HS-27A (cell line): ENCODE measurements around the gene PTH2.
"Not testable (repeated sequence)": the region's sequence is repeated elsewhere in the genome, so short reads cannot be mapped to it uniquely, and the experiment has no call there.

Experiments used
- DNase-seq: peaks from one replicate; pipeline ENCODE4 v3.0.0-alpha.2; 2012; ENCODE audit warnings: low read depth, missing footprints

Gene PTH2

DNA sequence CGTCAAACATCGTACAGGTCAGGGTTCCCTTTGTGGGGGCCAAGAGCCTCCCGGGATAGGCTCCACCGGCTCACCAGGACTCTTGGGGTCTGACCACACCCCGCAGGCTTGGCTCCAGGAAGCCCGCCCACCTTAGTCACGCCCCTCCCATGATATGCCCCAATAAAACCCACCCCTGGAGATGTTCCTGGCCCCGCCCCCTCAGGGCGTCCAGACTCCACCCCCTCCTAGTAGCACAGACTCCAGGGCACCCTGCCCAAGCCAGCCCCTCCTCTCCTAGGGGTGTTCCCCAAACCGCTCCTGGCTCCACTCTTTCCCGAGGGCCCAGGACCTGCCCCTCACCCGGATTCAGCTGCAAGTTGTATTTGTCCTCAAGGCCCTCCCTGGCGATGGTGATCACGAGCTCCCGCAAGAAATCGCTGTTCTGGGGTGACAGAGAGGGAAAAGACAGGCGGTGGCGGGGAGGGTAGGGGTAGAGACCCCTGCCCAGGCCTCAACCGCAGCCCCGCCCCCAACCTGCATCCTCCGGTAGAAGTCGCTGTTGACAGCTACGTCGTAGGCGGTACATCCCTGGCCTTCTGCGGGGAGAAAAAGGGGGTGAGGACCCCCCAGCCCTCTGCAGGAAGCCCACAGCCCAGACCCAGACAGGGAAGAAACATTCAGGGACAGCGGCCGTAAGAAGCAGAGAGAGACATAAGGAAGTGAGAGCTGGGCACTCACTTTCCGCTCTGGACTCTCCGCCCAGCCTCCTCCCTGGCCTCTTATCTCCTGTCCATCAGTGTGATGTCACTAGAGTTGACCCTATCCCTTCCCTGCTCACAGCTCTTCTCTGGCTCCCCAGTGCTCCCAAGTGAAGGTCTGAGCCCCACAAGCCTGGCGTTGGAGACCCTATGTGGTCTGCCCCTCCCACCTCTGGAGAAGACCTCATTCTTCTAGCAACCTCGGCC, 24.5 kb upstream of the PTH2 start:
- no peak for DNase-seq

DNA sequence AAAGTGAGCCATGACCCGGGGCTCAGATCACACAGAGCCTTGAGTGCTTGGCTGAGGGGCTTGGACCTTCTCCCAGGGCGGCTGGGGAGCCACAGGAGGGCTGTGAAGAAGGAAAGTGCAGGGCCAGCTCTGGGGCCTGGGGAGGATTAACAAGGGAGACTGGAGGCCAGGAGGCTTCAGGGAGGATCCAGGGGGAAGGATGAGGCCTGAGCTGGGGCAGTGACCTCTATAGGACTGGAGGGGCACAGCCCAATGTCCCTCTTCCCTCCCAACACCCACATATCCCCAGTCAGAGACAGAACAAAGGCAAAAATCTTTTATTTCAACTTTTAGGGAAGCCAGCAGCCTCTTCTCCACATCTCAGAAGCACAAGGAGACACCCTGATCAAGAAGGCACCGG, 22.8 kb upstream of the PTH2 start:
- DNase-seq, result no peak

DNA sequence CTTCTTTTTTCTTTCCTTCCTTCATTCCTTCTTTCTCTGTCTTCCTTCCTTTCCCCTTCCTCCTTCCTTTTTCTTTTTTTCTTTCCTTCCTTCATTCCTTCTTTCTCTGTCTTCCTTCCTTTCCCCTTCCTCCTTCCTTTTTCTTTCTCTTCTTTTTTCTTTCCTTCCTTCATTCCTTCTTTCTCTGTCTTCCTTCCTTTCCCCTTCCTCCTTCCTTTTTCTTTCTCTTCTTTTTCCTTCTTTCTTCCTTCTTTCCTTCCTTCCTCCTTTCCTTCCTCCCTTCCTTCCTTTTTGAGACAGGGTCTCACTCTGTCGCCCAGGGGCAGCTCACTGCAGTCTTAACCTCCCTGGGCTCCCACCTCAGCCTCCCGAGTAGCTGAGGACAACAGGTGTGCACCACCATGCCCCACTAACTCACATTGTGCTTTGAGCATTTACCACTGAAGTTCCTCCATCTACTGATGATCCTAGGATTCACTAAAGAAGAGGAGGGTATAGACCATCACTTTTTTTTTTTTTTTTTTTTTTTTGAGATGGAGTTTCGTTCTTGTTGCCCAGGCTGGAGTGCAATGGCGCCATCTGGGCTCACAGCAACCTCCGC, 21.0 kb upstream of the PTH2 start:
- not testable (repeated sequence) for DNase-seq

DNA sequence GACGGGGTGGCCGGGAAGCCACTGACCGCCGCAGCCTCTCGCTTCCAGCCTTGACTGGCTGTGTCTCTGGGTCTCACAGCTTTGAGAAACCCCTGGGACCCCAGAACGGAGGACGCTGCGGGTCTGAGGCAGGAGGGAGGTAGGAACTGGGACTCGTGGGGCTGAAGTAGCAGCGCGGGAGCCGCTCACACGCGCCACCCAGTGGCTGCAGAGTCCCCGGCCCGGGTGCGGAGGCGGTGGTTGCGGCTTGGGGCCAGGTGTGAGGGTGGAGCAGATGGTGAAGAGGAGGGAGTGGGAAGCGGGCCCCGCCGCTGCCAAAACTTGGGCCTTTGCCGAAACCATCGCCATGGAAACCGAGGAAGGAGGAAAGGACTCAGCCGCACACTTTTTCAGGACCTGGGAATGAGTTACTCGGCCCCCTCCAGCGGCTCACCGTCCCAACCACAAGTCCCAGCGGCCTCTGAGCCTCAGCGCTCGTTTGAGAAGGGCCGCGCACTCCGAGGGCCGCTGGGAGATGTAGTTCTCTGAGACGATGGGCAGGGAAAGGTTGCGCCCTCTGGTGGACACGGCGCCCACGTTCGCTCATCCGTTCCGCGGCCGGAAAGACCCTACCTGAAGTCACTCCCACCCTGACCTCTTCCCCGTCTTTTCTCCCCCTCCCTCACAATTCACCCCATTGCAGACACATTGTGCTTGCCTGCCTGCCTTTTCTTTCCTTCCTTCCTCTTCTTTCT, 20.3 kb upstream of the PTH2 start:
- DNase-seq, result peak; percentile 89

DNA sequence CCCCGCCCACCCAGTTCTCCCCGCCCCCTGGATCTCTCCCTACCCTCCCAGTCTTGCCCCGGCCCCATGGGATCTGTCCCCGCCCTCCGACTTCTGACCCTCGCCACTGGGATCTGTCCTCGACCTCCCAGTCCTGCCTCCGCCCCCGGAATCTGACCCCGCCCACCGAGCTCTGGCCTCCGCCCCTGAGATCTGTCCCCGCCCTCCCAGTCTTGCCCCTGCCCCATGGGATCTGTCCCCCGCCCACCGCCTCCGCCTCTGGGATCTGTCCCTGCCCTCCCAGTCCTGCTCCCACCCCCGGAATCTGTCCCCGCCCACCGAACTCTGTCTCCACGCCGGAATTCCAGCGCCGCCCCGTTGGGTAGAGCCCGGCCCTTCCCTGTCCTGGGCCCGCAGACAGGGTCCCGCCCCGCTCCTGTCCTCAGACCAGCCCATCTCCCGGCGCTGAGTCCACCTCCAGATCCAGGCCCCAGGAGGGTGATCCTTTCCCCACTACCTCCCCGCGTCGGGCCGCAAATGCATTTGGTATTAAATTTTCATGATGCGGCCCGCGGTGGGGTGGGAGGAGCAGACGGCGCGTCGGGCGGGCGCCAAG, 19.6 kb upstream of the PTH2 start:
- DNase-seq, result peak; percentile 89

DNA sequence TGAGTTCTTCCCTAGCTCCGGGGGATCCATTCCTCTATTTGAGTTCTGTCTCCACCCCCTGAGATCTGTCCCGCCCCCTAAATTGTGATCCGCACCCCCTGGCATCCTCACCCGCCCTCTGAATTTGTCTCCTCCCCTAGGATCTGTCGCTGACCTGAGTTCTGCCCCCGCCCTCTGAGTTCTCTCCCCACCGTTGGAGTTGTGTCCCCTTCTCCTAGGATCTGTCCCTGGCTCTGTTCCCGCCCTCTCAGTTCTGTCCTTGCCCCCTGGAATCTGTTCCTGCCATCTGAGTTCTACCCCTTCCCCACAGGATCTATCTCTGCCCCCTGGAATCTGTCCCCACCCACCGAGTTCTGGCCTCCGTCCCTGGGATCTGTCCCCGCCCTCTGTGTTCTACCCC, 19.1 kb upstream of the PTH2 start:
- DNase-seq, result no peak

DNA sequence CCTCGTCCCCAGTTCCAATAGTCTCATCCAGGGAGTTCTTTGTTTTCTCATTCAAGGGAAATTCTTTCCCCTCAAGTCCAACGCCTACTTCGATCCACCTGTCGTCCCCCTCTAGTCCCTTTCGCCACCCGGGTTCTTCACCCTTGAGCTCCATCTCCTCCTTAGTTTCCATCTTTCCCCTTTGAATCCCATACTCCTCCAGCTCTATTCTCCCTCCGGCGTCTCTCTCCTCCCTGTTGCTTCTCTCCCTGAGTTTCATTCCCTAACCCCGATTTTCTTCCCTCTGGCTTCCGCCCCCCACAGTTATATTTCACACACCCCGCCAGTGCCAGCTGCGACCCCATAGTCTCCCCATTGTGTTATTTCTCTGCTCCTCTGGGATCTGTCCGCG, 18.7 kb upstream of the PTH2 start:
- DNase-seq, result no peak

DNA sequence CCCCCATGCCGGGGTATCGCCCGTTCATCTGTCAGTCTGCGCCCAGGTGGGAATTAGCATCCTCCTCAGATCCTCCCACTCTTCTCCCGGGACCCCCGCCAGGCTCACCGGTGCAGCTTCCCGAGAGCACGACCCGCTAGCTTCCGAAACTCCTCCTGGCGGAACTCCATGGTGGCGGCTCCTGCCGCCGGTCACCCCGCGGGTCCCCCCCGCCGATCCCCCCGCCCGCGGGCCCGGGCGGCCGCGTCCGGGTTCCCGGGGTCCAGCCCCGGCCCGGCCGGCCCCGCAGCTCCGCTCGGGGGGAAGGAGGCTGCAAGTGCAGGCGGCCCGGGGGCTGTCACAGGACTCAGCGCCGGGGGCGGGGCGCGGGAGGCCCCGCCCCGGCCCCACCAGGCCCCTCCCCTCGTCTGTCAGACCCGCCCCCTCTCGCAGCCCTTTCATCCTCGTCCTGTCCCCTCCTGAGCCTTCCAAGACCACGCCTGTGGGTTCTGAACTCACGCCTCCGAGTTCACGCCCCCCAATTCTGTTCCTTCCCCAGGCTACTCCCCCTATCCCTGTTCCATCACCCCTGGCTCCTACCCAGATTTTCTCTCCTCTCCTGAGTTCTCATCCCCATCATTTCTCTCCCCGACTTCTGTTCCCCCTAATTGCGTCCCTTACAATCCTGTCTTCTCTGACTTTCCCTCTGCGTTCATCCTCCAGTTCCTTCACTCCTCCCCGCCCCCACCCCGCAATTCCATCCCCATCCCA, 18.1 kb upstream of the PTH2 start, which contains the start of gene SLC17A7:
SLC17A7 (minus strand) TSS at position 318 of the 750 bp plus-strand sequence; CDS start at position 170, 148 bp downstream.
- DNase-seq, result no peak

DNA sequence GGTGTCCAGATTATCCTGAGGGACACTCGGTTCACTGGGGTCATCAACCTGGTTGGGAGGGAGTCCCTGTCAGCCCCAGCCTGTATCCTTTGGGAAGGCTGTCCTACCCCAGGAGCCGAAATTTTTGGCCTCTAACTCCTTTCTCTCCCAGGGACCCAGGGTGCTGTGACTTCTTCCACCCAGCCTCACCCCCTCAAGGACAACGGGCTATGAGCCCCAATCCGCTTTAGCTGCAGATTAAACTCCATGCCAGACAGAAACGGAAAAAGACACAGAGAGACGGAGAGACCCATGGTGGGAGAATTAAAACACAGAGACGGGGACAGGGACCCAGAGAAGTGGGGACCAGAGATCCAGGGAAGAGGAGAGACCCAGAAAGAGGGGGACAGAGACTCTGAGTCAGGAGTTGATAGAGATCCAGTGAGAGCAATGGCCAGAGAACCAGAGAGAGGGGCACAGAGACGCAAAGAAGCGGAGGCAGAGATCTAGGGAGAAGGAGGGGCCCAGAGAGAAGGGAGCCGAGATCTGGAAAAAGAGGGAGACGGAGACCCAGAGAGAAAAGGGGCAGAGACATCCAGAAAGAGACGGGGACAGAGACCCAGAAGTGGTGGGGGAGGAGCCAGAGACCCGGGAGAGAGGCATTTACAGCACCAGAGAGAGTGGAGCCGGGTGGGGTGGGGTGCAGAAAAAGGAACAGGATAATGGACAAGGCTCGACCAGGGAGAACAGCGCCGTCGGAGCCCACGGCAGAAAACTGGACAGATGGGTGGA, 17.4 kb upstream of the PTH2 start:
- DNase-seq, result no peak

DNA sequence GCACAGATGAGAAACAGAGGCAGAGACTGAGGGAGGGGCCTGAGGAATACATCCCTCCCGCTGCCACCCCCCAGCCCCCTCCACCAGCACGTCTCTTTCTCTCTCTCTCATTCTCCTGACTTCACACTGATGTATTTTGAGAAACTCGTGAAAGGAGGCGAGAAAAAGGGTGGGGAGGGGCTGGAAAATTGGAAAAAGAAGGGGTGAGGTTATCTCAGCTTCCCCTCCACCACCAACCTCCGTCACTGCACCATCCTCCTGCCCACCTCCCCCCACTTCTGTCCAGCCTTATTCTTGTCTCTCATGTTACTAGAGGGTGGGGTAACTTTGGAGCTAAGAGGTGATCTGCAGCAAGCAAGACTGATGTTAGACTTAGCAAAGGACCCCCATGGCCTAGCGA, 16.6 kb upstream of the PTH2 start:
- DNase-seq, result no peak

DNA sequence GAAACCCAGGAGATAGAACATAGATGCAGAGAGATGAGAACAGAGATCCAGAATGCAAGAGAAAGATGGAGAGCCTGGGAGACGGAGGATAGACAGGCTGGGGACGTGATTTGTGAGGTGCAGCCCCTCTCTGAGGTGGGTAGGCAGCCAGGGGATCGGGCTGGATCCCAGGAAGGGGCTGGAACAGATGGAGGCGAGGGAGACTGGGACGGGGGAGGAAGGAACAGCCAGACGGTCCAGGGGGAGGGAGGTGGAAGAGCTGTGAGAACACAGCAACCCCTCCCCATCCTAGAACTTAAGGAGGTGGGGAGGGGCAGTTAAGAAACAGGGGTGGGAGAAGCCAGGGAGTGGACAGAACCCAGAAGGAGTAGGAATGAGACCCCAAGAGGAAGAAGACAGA, 15.0 kb upstream of the PTH2 start:
- DNase-seq, result no peak

DNA sequence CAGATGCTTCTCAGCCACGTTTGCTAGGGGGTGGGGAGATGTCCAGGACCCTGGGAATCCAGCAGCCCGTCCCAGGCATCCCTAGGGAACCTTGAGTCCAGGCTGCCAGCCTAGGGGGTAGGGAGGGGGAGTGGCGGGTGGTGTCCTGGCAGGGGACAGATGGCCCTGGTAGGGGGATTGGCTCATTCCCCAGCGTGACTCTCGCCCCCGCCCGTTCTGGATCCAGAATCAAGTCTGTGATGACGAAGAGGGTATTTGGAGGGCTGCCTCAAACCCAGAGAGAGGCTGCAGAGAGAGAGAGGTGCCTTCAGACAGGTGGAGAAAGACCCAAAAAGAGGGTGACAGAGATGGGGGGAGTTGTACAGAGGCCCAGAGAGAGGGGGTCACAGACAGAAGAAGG, 14.0 kb upstream of the PTH2 start:
- DNase-seq, result no peak

DNA sequence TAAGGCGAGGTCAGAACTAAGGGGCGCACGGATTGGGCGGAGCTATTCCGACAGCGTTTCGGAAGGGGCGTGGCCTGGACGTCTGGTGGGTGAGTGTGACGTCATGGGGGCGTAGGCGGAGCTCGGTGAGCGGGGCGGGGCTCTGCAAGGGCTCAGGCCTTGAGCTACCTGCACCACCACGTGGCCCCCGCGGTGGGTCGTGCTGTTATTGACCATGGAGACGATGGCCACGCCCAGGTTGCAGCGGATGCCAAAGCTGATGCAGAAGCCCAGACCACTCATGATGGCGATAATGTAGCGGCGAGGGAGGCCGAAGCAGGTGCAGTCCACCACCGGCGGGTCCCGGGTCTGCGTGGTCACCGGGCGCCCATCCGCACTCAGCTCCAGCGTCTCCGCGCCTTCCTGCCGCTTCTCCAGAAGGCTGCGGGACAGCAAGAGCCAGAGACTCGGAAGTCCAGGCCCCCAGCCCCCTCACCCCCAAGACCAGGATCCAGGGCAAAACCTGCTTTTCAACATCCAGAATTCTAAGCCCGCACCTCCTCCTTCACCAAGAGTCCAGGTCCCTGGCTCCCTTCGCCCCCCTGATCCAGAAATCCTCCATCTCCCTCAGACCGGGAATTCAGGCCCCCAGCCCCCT, 13.3 kb upstream of the PTH2 start:
- DNase-seq, result no peak

DNA sequence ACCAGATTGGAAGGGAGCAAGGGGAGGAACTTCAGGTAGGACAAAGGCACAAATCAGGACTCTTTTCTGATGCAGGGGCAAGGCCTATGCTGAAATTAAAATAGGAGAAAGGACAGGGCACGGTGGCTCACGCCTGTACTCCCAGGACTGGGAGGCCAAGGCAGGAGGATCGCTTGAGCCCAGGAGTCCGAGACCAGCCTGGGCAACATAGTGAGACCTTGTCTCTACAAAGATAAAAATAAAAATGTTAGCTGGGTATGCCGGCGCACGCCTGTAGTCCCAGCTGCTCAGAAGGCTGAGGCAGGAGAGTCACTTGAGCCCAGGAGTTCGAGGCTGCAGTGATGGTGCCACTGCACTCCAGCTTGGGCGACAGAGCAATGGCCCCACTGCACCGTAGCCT, 12.4 kb upstream of the PTH2 start:
- DNase-seq, result no peak

DNA sequence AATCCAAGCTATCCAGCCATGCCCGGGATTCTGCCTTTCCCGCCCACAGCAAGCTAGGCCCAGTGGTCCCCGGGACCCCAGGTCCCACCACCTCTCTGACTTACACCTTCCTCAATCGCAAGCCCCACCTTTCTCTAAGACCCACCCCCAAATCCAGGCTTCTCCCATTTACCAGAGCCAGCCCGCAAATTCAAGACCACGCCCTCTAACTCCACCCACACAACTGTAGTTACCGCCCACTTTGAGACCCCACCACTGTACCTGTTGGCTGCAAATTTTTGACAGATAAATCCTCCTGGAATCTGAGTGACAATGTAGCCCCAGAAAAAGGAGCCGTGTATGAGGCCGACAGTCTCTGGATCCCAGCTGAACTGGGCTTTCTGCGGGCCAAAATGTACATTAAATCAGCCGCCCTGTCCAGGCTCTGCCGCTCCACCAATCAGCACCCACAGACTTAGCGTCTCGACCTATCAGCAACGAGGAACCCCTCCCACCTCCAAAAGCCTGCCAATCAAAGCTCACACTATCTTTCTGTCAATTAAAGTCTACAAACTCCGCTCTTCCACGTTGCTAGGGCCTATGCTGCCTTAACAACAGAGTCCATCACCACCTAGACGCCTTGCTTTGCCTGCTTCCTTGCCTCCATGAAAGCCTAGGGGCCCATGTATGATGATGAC, 11.8 kb upstream of the PTH2 start:
- DNase-seq, result no peak

DNA sequence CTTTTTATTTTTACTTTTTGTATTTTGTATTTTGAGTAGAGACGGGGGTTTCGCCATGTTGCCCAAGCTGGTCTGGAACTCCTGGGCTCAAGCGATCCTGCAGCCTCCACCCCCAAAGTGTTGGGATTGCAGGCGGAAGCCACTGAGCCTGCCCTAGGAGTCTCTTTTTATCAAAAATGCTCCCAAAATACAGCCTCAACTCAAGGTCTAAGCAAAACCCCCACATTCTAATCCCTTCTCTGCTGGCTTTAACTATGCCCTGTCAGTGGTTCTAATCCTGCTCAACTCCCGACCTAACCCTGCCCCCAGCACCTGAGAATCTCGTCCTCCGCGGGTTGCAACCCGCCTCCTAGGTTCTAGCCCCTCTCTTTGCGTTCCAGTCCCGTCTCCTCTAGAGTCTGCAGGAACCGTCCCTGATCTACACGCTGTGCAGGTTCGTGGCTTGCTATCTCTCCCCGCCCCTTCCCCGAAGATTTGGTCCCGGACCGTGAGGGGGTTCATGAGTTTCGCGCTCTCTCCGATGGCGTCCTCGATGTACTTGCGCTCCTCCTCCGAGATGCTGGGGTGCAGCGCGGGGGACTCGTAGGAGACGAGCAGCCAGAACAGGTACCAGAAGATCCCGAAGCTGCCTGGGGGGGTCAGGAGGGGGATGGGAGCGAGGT, 10.1 kb upstream of the PTH2 start:
- no peak for DNase-seq

DNA sequence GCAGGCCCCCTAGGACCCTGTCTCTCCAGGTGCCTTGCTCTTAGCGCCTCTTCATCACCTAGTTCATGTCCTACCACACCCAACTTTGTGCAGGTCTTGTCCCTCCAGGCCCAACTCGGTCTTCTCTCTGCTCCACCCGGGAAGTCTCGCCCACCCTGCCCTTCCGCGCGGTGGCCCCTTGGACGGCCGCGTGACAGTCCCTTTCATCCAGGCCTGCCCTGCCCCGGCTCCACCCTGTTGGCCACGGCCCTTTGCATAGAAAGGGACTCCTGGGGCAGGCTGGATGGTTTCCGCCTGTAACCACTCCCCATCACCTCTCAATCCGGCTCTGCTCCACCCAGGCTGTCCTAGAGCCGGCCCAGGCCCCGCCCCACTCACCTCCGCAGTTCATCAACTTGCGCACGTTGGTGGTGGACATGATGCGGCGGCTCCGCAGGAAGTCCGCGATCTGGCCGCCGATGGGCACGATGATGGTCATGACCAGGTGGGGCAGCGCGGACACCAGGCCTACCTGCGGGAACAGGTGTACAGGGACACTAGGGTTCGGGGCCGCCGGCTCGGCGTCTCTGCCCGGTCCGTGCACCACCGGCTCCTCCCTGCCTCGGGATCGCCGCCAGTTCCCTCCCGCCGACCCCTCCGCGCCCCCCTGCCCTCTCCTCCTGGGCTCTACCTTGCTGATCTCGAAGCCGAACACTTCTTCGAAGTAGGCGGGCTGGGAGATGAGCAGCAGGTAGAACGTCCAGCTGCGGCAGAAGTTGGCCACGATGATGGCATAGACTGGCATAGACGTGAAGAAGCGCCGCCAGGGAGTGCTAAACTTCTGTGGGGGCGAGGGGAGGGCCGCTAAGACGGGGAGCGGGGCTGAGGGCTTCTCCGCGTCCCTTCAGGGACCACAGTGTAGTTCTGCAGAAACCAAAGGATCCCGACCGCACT, 9.2 kb upstream of the PTH2 start:
- DNase-seq, result no peak

DNA sequence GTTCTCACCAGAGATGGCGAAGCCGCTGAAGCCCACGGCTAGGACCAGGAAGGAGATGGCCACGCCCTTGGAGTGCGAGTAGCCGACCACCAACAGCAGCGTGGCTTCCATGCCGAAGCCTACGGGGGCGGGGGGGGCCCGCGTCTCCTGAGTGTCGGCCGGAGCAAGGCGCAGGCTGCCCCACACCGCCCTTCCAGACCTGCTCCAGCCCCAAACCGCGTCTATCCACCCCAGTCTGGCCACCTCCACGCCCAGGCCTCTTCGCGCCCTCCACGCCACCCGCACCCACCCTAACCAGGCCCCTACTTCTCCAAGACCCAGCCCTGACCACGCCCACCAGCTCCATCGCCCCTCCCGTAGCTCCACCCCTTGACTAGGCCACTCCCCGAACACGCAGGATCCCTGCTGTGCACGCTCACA, 8.1 kb upstream of the PTH2 start:
- DNase-seq, result no peak
